SK-N-SH treated with all-trans-retinoic acid at 6 μM for 48 hours (cell line): ENCODE measurements around the gene IL1R1.

Source experiments
- ATAC-seq: fragments of 200-7000 bp; cut with Tn5 transposase; 3 replicates; pipeline ENCODE4 v1.9.1; 2020; ENCODE audit warnings: mild to moderate bottlenecking, moderate library complexity
- ARNTL ChIP-seq: fragments of 450-650 bp; formaldehyde crosslinking; IDR thresholded peaks from 2 replicates; pipeline ENCODE4 v1.5.0; 2020; ENCODE audit warnings: low read depth, mild to moderate bottlenecking, moderate library complexity, borderline replicate concordance
- BACH2 ChIP-seq: fragments of 250-450 bp; sonication (Bioruptor Pico); IDR thresholded peaks from 2 replicates; pipeline ENCODE4 v1.9.0; 2021; ENCODE audit warnings: mild to moderate bottlenecking, borderline replicate concordance
- CREB5 ChIP-seq: fragments of 250-450 bp; sonication (Bioruptor Pico); IDR thresholded peaks from 2 replicates; pipeline ENCODE4 v1.5.1; 2020; ENCODE audit warnings: low read depth, mild to moderate bottlenecking, moderate library complexity
- CSDC2 ChIP-seq: fragments of 250-450 bp; sonication (Bioruptor Pico); IDR thresholded peaks from 2 replicates; pipeline ENCODE4 v1.5.0; 2020; ENCODE audit warnings: mild to moderate bottlenecking, moderate library complexity
- CSRNP3 ChIP-seq: fragments of 250-450 bp; sonication (Bioruptor Pico); IDR thresholded peaks from 2 replicates; pipeline ENCODE4 v1.5.1; 2021; ENCODE audit warnings: mild to moderate bottlenecking, moderate library complexity
- ESRRG ChIP-seq: fragments of 250-450 bp; sonication (Bioruptor Pico); IDR thresholded peaks from 2 replicates; pipeline ENCODE4 v1.6.1; 2021; ENCODE audit warnings: mild to moderate bottlenecking
- GLIS3 ChIP-seq: fragments of 250-450 bp; sonication (Bioruptor Pico); IDR thresholded peaks from 2 replicates; pipeline ENCODE4 v1.5.0; 2020; ENCODE audit warnings: mild to moderate bottlenecking, moderate library complexity
- ISL1 ChIP-seq: fragments of 250-450 bp; sonication (Bioruptor Pico); IDR thresholded peaks from 2 replicates; pipeline ENCODE4 v2.1.2; 2022; ENCODE audit warnings: mild to moderate bottlenecking, moderate library complexity
- OSR1 ChIP-seq: fragments of 250-450 bp; sonication (Bioruptor Pico); IDR thresholded peaks from 2 replicates; pipeline ENCODE4 v1.8.0; 2022; ENCODE audit warnings: moderate library complexity, mild to moderate bottlenecking, inconsistent platforms
- PATZ1 ChIP-seq: fragments of 250-450 bp; sonication (Bioruptor Pico); IDR thresholded peaks from 2 replicates; pipeline ENCODE4 v1.8.0; 2020; ENCODE audit warnings: mild to moderate bottlenecking, moderate library complexity, borderline replicate concordance
- POU6F1 ChIP-seq: fragments of 250-450 bp; sonication (Bioruptor Pico); IDR thresholded peaks from 2 replicates; pipeline ENCODE4 v1.8.0; 2021; ENCODE audit warnings: low read depth, mild to moderate bottlenecking, moderate library complexity, borderline replicate concordance
- PPARA ChIP-seq: fragments of 250-450 bp; sonication (Bioruptor Pico); IDR thresholded peaks from 2 replicates; pipeline ENCODE4 v1.5.0; 2020; ENCODE audit warnings: mild to moderate bottlenecking, borderline replicate concordance
- RARB ChIP-seq: fragments of 250-450 bp; sonication (Bioruptor Pico); IDR thresholded peaks from 2 replicates; pipeline ENCODE4 v1.8.0; 2021; ENCODE audit warnings: mild to moderate bottlenecking, moderate library complexity
- SNAI2 ChIP-seq: fragments of 250-450 bp; sonication (Bioruptor Pico); IDR thresholded peaks from 2 replicates; pipeline ENCODE4 v1.5.0; 2020; ENCODE audit warnings: mild to moderate bottlenecking, moderate library complexity
- TCF4 ChIP-seq: fragments of 250-450 bp; sonication (Bioruptor Pico); IDR thresholded peaks from 2 replicates; pipeline ENCODE4 v1.8.0; 2021; ENCODE audit warnings: mild to moderate bottlenecking, moderate library complexity, borderline replicate concordance
- TOX ChIP-seq: fragments of 250-450 bp; sonication (Bioruptor Pico); IDR thresholded peaks from 2 replicates; pipeline ENCODE4 v1.8.0; 2021; ENCODE audit warnings: mild to moderate bottlenecking, moderate library complexity, borderline replicate concordance
- TSHZ2 ChIP-seq: fragments of 250-450 bp; sonication (Bioruptor Pico); IDR thresholded peaks from 2 replicates; pipeline ENCODE4 v1.5.0; 2020; ENCODE audit warnings: mild to moderate bottlenecking, moderate library complexity
- ZFP3 ChIP-seq: fragments of 250-450 bp; sonication (Bioruptor Pico); IDR thresholded peaks from 2 replicates; pipeline ENCODE4 v1.5.0; 2020; ENCODE audit warnings: mild to moderate bottlenecking, moderate library complexity
- ZFP30 ChIP-seq: fragments of 450-650 bp; formaldehyde crosslinking; IDR thresholded peaks from 2 replicates; pipeline ENCODE4 v1.5.0; 2022; ENCODE audit warnings: mild to moderate bottlenecking, moderate library complexity
- ZNF565 ChIP-seq: fragments of 450-650 bp; formaldehyde crosslinking; conservative IDR thresholded peaks from 2 replicates; pipeline ENCODE4 v1.5.0; 2020; ENCODE audit warnings: low read depth, mild to moderate bottlenecking, moderate library complexity
- ZNF70 ChIP-seq: fragments of 450-650 bp; formaldehyde crosslinking; IDR thresholded peaks from 2 replicates; pipeline ENCODE4 v1.5.0; 2020; ENCODE audit warnings: mild to moderate bottlenecking, moderate library complexity

The IL1R1 gene

GRCh38 chr2:102154946-102155702, 12.6 kb downstream of the IL1R1 start:
- no peak for ATAC-seq
- TF ChIP-seq ZNF70 (no peak), CSRNP3 (CRISPR knock-in tag) (no peak), TSHZ2 (CRISPR knock-in tag) (no peak), ARNTL (CRISPR knock-in tag) (no peak), CREB5 (no peak), TOX (CRISPR knock-in tag) (no peak), PATZ1 (CRISPR knock-in tag) (no peak), ZFP3 (CRISPR knock-in tag) (no peak), ZFP30 (CRISPR knock-in tag) (no peak), PPARA (CRISPR knock-in tag) (no peak), BACH2 (CRISPR knock-in tag) (no peak), ESRRG (CRISPR knock-in tag) (no peak), CSDC2 (CRISPR knock-in tag) (no peak), ISL1 (CRISPR knock-in tag) (no peak), TCF4 (CRISPR knock-in tag) (no peak)

- no peak for ATAC-seq
- TF ChIP-seq TCF4 (CRISPR knock-in tag) (no peak), ISL1 (CRISPR knock-in tag) (no peak), CSDC2 (CRISPR knock-in tag) (no peak), ESRRG (CRISPR knock-in tag) (no peak), GLIS3 (no peak), SNAI2 (CRISPR knock-in tag) (no peak), BACH2 (CRISPR knock-in tag) (no peak), PATZ1 (CRISPR knock-in tag) (no peak), ZNF565 (no peak), CREB5 (no peak), RARB (no peak), OSR1 (CRISPR knock-in tag) (no peak), POU6F1 (CRISPR knock-in tag) (no peak)
These were observed 13.4 kb downstream of the IL1R1 start for GRCh38 chr2:102155703-102156515.
